ENCODE data around the gene TICAM2.

- TF ChIP-seq ZFP3 (CRISPR knock-in tag; IDR thresholded peaks at IDR 0.05) (no peak), ZNF565 (CRISPR knock-in tag; conservative IDR thresholded peaks at IDR 0.05; ENCODE audit: low read depth) (no peak), ZNF70 (CRISPR knock-in tag; IDR thresholded peaks at IDR 0.05) (no peak), RARB (CRISPR knock-in tag; IDR thresholded peaks at IDR 0.05) (no peak), OSR1 (CRISPR knock-in tag; IDR thresholded peaks at IDR 0.05) (no peak)
These were observed 56.9 kb downstream of the TICAM2 start for GRCh38 chr5:115545351-115545882.

All from SK-N-SH treated with all-trans-retinoic acid at 6 μM for 48 hours (cell line).